A549 (cell line): ENCODE results near the gene MYBPHL. TPM values are rescaled to one million over a fixed set of nuclear protein-coding genes. Genes with fewer than 3 reads are reported as not detected.
"Not testable (repeated sequence)": the region's sequence is repeated elsewhere in the genome, so short reads cannot be mapped to it uniquely, and the experiment has no call there.

Source experiments
- ATAC-seq, 2 experiments: fragments of 200-7000 bp in 1 of 2; fragments of >200 bp in 1 of 2; cut with Nextera tagmentation in 1 of 2; cut with Tn5 transposase in 1 of 2; 3 replicates each; pipeline versions ENCODE4 v1.8.0 to v1.9.1; 2018 to 2020; ENCODE audit warnings: mild to moderate bottlenecking in 1 of 2, moderate library complexity in 1 of 2
- CTCF ChIA-PET: fragments of 300-600 bp; sonication (Branson Sonifier 250); formaldehyde crosslinking; extraction: SDS; loops from one replicate; lab custom pipeline; 2021; ENCODE audit warnings: antibody characterized with exemption, inconsistent platforms; lab: Yijun Ruan, JAX
- POLR2A ChIA-PET: fragments of 350-600 bp; formaldehyde crosslinking; extraction: SDS; loops from one replicate; lab custom pipeline; 2021; ENCODE audit warnings: antibody characterized with exemption, inconsistent platforms; lab: Yijun Ruan, JAX
- DNase-seq, 2 experiments: peaks; one replicate each; pipeline versions ENCODE4 v3.0.0 to v3.0.0-alpha.2; 2011 to 2016; ENCODE audit warnings: low read depth in 1 of 2, low spot score in 1 of 2
- FAIRE-seq: peaks from 2 replicates; lab custom pipeline; 2011; peaks lifted over from hg19 to GRCh38; lab: Jason Lieb, UNC
- H3K27ac ChIP-seq, 2 experiments: fragments of >200 bp; sonication (Bioruptor Twin); formaldehyde crosslinking; 3 replicates each; pipeline ENCODE4 v1.5.1; 2016 to 2017
- H3K4me1 ChIP-seq: fragments of >200 bp; sonication (Bioruptor Twin); formaldehyde crosslinking; 3 replicates; pipeline ENCODE4 v1.6.1; 2016
- H3K4me2 ChIP-seq: fragments of >200 bp; sonication (Bioruptor Twin); formaldehyde crosslinking; 3 replicates; pipeline ENCODE4 v1.6.1; 2016
- H3K4me3 ChIP-seq: fragments of >200 bp; sonication (Bioruptor Twin); formaldehyde crosslinking; 3 replicates; pipeline ENCODE4 v1.5.1; 2016
- H3K9me3 ChIP-seq: fragments of >200 bp; sonication (Bioruptor Twin); formaldehyde crosslinking; 3 replicates; pipeline ENCODE4 v1.6.1; 2016
- CBX2 ChIP-seq: fragments of 200-600 bp; sonication (generic); IDR thresholded peaks from 2 replicates; pipeline ENCODE4 v1.6.1; 2016; ENCODE audit warnings: low read depth, mild to moderate bottlenecking, borderline replicate concordance
- ELK1 ChIP-seq: fragments of 150-350 bp; IDR thresholded peaks from 2 replicates; pipeline ENCODE4 v1.6.1; 2014; ENCODE audit warnings: low read depth, mild to moderate bottlenecking, low read length
- FOSB ChIP-seq: fragments of 250-450 bp; sonication (Bioruptor Pico); IDR thresholded peaks from 2 replicates; pipeline ENCODE4 v1.5.0; 2020; ENCODE audit warnings: mild to moderate bottlenecking, moderate library complexity
- GATA3 ChIP-seq: IDR thresholded peaks from 2 replicates; pipeline ENCODE4 v1.6.1; 2012; ENCODE audit warnings: borderline replicate concordance
- HEYL ChIP-seq: fragments of 250-450 bp; sonication (Bioruptor Pico); IDR thresholded peaks from 2 replicates; pipeline ENCODE4 v1.8.0; 2021; ENCODE audit warnings: mild to moderate bottlenecking, moderate library complexity
- HOXB5 ChIP-seq: fragments of 250-450 bp; sonication (Bioruptor Pico); IDR thresholded peaks from 2 replicates; pipeline ENCODE4 v1.5.0; 2020; ENCODE audit warnings: mild to moderate bottlenecking, moderate library complexity
- JUN ChIP-seq, 2 experiments: fragments of >200 bp; sonication (Bioruptor Twin); formaldehyde crosslinking; IDR thresholded peaks; 2 replicates in 1 of 2; 3 replicates in 1 of 2; pipeline ENCODE4 v1.6.1; 2016 to 2017
- JUNB ChIP-seq: fragments of >200 bp; sonication (Bioruptor Twin); formaldehyde crosslinking; IDR thresholded peaks from 2 replicates; pipeline ENCODE4 v1.6.1; 2016
- KDM5A ChIP-seq: fragments of 200-600 bp; sonication (generic); IDR thresholded peaks from 2 replicates; pipeline ENCODE4 v1.6.1; 2016; ENCODE audit warnings: antibody characterized with exemption, mild to moderate bottlenecking
- MAX ChIP-seq: IDR thresholded peaks from 2 replicates; pipeline ENCODE4 v1.6.1; 2012
- NFE2L2 ChIP-seq: fragments of 150-350 bp; conservative IDR thresholded peaks from 2 replicates; pipeline ENCODE4 v1.6.1; 2014; ENCODE audit warnings: low read length
- NR3C1 ChIP-seq: fragments of >200 bp; sonication (Bioruptor Twin); formaldehyde crosslinking; IDR thresholded peaks from 3 replicates; pipeline ENCODE4 v1.6.1; 2017
- REST ChIP-seq: fragments of 200-600 bp; sonication (generic); IDR thresholded peaks from 2 replicates; pipeline ENCODE4 v1.6.1; 2016; ENCODE audit warnings: antibody characterized with exemption, mild to moderate bottlenecking, moderate library complexity
- TFCP2L1 ChIP-seq: fragments of 250-450 bp; sonication (Bioruptor Pico); IDR thresholded peaks from 2 replicates; pipeline ENCODE4 v1.5.0; 2021; ENCODE audit warnings: mild to moderate bottlenecking
- TP53 ChIP-seq: fragments of 250-450 bp; sonication (Bioruptor Pico); IDR thresholded peaks from 2 replicates; pipeline ENCODE4 v1.5.0; 2021; ENCODE audit warnings: mild to moderate bottlenecking, moderate library complexity
- USF2 ChIP-seq: fragments of 450-650 bp; IDR thresholded peaks from 2 replicates; pipeline ENCODE4 v1.6.1; 2014; ENCODE audit warnings: antibody characterized with exemption
- ZC3H11A ChIP-seq: fragments of 450-650 bp; IDR thresholded peaks from 2 replicates; pipeline ENCODE4 v1.6.1; 2014; ENCODE audit warnings: antibody characterized with exemption, mild to moderate bottlenecking
- ZFP36 ChIP-seq: fragments of 450-650 bp; IDR thresholded peaks from 2 replicates; pipeline ENCODE4 v1.6.1; 2014; ENCODE audit warnings: borderline replicate concordance; ENCODE audit not compliant: partially characterized antibody
- WGBS: methylation state at CpG from one replicate; pipeline ENCODE4 v1.1.6; 2017; ENCODE audit errors: missing lambda C conversion rate; 5-methylcytosine and 5-hydroxymethylcytosine counted together
- polyA plus RNA-seq, 4 experiments: library from polyadenylated mRNA; depleted of rRNA in 3 of 4; stranded (reverse); fragments of >200 nt; fragmentation: RNase III in 1 of 4; extraction: RNeasy Plus Mini Kit Qiagen cat#74134 plus additional on column Dnase treatment in 1 of 4; gene quantifications; 2 replicates in 3 of 4; 3 replicates in 1 of 4; pipeline ENCODE4 v1.2.3, GENCODE V29; 2011 to 2017

MYBPHL gene
- polyA plus RNA-seq, 2 of the 4 experiments (the other 2 are of a cell fraction) = not detected

- CTCF ChIA-PET = interaction anchor here (0.6 to 1.4 kb wide), 2 partner anchors 10 to 80 kb away, joined by 3 to 5 read pairs; no protein-coding TSS in a partner anchor
- no peak overlapping the region for H3K4me2 ChIP-seq
Observed at GRCh38 chr1:109307274-109308021, 637 bp upstream of the MYBPHL start.

GRCh38 chr1:109305991-109306390 is 820 bp downstream of the MYBPHL start:
- WGBS = 71% methylated on average over 10 of the region's 10 CpGs
- FAIRE-seq, ATAC-seq, H3K27ac ChIP-seq, POLR2A ChIA-PET, DNase-seq, H3K4me2 ChIP-seq, H3K4me3 ChIP-seq, H3K9me3 ChIP-seq, H3K4me1 ChIP-seq: not testable (repeated sequence)
- CTCF ChIA-PET = interaction anchor here (1.4 to 1.7 kb wide), 2 partner anchors 15 to 42 kb away, joined by 3 to 4 read pairs; no protein-coding TSS in a partner anchor

More at GRCh38 chr1:109307274-109308021, 637 bp upstream of the MYBPHL start:
- Histone ChIP-seq H3K9me3 (no peaks in the 10 kb centered on the region), H3K27ac (no peak overlapping the region), H3K4me1 (no peaks in the 10 kb centered on the region), H3K4me3 (no peak overlapping the region)
- TF ChIP-seq NR3C1 (no peak), GATA3 (no peak), KDM5A (no peak), ELK1 (no peak), HOXB5 (no peak), FOSB (no peak), JUN (IDR thresholded peaks at IDR 0.05) (no peak), CBX2 (no peak), NFE2L2 (no peak), USF2 (no peak), JUNB (no peak), ZC3H11A (no peak), ZFP36 (no peak), MAX (no peak), REST (no peak), TP53 (CRISPR knock-in tag) (no peak), HEYL (no peak), TFCP2L1 (CRISPR knock-in tag) (no peak)
- no peak for DNase-seq
- WGBS = 82% methylated on average over 13 of the region's 14 CpGs
- FAIRE-seq = no peak
- POLR2A ChIA-PET = interaction anchor here (0.6 kb wide), 1 partner anchor 207 kb away, joined by 4 read pairs; no protein-coding TSS in a partner anchor
- ATAC-seq = no peak
